HG03045 (cell line): Measurements from ENCODE around the gene APP.

ENCODE experiments used
- ATAC-seq: cut with Tn5 transposase; IDR thresholded peaks from one replicate; pipeline ENCODE4 v1.9.1; 2021; ENCODE audit warnings: mild to moderate bottlenecking, moderate library complexity; ENCODE audit not compliant: unreplicated experiment

Gene APP

DNA sequence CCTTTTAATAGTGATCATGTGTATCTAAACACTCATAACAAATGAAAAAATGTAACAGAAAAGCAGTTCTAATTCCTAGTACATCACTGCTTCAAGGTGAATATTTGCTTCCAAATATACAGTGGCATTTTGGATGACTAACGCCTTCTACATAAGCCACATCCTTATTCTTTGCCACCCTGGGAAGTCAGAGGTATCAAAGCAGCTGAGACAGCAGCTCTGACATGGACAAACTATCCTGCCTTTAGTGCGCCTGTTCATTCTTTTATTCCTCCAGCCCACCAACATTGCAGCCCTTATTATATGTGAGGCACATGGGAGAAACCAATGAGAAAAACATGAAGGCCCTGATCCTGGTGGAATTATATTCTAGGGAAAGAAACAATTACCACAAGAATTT, 183.0 kb downstream of the APP start:
- no peak for ATAC-seq

DNA sequence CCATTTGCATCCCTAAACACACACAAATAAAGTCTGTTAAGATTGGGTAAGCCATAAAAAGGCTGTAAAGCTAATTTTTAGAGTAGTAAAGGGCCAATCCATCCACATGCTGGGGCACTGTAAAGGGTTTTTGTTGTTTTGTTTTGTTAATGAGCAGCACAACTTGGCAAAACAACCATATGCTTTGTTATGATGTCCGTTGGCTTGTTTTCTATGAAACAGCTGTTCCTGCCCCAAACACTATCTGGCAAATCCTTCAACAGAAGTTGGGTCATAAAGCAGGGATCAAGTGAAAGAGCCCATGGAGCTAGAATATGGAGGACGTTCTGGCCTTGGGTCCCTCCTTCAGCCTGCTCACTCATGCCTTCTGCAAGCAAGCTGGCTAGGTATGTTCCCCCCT, 183.6 kb downstream of the APP start:
- no peak for ATAC-seq

DNA sequence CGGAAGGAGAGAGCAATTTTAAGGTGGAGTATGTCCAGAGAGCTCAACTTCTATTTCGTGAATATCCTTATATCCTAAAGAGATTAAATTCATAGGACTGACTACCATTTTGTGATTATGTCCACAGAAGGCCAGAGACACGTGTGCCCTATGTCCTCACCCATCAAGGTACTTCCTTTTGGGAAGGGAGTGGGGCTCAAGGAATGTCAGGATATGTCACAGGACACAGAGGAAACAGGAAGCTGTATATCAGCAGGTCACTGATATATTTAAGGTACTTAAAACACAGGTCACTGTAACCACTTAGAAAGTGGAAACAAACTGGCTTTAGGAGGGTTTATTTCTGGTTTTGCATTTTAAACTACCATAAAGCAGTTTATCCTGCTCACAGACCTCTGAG, 184.6 kb downstream of the APP start:
- no peak for ATAC-seq

DNA sequence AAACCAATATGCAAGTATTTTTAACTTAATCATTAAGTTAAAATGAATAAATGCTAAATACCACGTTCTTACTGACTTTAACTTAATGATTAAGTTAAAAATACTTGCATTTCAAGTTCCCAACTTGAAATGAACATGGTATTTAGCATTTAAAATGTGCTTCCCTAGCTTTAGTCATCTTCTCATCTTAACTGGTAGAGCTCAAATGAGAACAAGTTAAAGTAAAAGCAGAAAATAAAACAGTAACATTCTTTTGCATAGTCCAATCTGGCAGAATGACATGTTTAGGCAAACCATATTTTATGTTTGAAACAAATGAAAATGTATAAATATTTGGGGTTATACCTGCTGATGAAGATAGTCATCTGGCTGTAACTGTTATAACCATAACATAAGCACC, 186.0 kb downstream of the APP start:
- ATAC-seq: no peak

DNA sequence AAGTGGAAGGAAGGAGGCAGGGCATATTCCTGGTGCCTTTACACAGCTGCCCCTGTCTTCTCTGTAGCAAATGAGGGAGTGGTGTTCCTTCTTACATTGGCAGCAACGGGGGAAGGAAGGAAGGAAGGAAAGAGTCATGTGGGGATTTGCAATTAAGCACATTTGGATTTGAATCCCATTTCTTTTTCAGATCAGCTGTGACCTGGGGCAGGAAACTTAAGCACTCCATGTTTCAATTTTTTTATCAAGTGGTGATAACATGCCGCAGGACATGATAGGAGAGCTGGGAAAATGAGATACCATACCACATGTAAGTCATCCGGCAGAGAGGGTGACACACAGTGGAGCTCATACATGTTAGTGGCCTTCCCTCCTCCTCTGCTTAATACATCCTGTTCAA, 186.8 kb downstream of the APP start:
- no peak for ATAC-seq

DNA sequence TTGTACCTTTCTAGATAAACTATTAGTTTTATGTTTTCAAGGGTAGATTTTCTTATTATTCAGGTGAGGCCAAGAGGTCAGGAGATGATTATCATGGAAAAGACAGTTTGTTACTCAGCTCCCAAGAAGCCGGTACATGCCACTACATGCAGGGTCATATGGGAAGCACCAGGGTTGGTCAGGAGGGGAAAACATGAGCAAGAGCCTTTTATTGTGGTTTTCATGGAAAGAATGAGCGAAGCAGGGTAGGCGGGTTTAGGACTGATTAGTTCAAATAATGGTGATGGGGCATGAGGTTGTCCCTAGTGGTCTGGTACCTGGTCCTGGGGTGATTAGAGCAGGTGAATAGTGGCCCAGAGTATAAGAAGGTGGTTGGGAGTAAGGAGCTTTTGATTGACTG, 189.9 kb downstream of the APP start:
- no peak for ATAC-seq

DNA sequence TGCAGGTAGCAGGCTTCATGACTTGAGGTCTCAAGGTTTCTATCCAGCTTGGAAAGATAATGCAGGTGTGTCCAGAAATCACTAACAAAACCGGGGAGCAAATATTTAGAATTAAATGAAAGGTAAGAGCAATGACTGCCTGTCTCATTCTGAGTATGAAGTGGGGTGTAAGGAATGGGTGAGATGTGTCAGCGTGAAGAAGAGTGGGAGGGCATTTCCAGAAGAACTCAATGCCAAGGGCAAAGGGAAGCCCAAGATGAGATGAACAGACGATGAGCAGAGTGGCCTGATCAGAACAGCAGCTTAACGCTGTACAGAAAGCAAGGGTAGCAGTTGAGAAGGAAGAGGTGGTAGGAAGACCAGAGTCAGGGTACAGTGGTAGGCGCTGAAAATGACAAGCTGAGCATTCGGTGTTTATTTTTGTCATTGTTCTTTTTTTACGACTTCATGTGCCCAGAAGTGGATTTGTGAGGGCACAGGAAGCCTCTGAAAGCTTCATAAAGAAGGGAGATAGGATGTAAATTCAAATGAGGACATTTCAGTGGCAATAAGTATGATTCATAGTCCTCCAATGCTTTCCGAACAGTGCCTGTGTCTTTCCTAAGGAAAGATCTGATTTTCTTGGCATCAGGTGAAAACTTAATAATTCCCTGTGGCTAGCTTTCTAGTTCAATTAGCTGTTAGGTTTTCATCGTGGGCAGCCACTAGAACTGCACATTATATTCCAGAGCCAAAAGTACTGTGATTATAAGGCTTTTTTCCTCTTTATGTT, 190.5 kb downstream of the APP start:
- ATAC-seq: no peak

DNA sequence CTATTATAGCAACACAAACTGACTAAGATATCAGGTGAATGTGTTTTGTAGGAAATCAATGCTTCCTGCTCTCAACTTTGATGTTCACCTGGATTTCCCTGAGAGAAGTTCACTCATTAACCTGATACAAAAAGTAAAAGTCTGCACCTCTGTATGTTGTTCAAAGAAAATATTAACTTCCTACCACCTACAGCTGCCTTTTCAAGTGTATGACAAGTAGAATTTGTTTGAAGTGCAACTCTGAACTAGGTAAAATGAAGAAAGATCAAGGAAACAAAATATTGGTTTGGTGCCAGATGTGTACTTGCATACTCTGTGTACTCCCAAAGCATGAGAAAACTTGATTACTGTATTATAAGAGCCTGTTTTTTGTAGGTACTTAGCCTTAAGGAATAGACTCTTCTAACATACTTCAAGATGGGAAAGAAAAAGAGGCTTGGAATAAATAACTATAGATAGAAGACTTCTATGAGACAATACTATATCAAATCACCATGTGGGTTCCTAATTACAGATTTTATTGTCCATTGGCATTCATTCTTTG, 193.4 kb downstream of the APP start:
- ATAC-seq: no peak

DNA sequence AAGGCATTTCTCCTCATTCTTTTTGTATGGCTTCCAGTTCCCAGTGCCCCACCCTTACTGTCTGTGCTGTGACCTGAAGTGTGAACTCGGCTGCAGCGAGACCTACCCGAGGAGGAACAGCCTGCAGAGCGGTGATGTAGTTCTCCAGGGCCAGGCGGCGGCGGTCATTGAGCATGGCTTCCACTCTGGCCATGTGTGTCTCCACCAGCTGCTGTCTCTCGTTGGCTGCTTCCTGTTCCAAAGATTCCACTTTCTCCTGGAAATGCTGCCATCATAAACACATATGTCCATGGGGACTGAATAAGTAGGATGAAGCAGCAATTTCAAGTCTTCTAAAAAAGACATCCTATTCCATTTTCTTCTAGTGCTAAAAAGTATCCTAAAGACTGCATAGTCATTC, 195.6 kb downstream of the APP start:
- no peak for ATAC-seq

DNA sequence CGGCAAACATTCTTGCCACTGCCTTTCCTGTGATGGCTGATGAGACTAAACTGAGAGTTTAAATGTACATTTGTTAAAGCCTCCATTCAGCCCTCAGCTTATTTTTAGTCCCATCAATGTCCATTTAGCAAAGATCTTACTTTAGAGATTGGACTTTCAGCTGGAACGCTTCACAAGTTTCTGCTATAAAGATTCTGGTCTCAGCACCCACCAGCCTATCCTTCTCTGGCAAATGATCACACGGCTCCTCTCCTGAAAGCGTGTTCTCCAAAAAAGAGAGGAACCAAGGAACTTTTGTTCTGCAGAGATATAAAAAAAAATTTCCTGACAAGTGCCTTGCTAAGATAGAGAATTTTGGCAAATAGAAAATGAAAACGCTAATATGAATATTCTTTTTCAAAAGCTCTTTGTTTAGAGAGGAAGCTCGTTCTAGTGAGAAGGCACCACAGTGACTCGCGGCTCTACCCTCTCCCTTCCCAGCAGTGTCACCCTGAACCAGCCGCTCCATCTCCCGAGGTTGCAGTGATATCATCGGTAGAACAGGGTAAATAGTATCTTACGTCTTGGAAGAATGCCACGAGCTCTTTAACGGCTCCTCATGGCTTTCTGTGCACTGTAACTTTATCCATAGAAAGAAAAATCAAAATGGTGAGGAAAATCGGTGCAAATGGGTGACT, 200.2 kb downstream of the APP start:
- no peak for ATAC-seq

DNA sequence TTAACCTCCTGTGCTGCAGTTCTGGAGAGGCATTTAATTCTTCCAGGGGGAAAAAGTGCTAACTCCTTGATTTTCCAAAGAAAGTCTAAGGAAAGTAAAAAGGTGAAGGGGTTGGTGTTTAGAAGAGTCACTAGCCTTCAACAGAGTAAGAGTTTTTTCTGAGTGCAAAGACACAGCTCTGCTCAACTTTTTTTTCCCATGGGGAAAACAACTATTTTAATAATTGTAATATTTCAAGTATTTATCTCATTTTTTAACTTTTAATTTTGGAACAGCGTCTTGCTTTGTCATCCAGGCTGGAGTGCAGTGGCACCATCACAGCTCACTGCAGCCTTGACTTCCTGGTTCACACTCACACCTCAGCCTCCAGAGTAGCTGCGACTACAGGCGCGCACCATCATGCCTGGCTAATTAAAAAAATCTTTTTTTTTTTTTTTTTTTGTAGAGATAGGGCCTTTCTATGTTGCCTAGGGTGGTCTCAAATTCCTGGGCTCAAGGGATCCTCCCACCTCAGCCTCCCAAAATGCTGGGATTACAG, 202.6 kb downstream of the APP start:
- ATAC-seq: peak; percentile 35

DNA sequence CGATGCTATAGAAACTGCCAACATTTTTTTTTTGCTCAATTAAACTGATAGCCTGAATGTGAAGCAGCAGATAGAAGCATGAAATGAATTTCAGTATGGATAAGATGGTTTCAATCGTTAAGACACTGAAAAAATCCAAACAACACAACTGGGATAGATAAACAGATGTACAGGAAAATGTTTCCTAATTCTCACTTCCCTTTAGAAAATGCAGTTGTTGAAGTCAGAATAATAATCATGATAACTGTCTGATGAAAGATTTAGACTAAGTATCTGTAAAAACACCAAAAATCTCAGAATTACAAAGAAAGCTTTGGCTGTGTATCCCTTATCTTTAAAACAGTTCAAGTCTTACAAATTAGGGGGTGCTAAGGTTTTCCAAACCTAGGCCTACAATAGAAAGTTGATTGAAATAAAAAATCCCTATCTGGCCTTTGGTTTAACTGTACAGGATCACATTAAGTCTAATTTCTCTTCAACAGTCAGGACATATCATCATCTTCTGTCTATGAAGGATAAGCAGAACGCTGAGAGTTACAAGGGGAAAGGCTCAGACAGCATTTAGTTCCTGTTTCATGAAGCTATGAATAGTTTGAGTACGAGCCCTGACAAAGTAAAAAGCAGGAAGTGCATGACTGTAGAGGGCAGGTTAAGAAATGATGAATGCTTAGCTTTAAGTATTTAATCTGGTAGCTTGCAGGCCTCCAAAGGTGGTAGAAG, 203.2 kb downstream of the APP start:
- peak; percentile 97 for ATAC-seq

DNA sequence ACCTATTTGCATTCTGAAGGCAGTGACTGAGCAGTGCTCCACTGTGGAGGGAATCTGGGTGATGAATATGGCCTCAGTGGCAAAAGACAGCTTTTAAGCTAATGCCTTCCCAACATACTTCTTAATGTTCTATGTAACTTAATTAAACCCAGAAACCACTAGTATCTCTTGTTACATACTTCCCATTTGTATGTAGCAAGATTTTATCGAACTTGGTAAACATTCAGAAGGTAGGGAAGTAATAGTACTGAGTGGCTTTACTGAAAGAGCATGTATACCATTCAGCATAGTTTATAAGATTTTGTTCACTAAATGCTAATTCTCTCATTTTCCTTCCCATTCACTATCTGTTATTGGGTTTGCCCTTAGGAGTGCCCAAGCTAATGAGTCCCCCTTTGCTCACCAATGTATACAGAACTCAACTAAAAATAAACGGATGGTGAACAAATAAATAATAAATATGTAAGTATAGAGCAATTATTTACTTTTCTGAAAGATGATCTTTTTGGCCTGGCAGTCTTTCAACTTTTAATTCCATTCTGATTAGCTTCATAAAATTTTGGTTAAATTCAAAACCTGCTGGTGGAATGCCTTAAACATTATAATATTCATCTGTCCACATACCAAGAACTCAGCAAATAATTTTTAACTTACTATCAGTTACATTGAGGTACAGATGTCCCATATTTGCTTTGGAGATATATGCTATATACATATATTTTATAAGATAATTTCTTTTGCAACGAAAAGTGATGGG, 204.4 kb downstream of the APP start:
- ATAC-seq: no peak

DNA sequence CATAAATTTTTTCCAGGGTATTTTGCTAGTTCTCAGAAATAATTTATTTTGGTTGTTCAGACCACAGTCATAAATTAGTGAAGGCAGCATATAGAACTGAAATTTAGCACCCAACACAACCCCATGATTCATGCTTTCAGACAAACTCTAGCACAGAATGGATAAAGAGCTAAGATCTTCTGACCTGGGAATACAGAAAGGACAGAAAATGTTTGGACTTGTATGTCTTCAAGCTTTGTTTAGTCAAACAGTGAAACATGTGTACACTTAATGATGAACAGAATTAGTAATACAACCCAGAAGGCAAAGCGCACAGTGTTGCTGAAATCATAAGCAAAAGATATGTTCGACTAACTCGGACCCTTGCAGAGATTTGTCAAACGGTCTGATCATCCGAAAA, 205.6 kb downstream of the APP start:
- no peak for ATAC-seq

DNA sequence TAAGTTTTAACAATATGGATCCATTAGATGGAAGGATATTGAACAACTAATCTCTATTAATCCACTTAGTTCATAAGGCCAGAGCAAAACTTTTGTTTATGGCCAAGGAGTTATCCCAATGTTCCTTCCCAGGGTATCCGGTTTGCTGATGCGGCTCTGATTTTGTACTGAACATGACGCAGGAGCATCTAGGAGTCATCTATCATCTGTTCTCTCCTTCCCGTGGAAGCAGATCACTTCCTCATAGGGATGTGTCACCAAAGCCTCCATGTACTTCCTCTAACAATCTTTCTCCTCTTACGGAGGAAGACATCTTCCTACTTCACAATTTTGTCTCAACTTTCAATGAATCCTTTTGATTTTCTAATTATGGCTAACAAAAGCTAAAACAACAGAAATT, 206.6 kb downstream of the APP start:
- ATAC-seq: no peak

DNA sequence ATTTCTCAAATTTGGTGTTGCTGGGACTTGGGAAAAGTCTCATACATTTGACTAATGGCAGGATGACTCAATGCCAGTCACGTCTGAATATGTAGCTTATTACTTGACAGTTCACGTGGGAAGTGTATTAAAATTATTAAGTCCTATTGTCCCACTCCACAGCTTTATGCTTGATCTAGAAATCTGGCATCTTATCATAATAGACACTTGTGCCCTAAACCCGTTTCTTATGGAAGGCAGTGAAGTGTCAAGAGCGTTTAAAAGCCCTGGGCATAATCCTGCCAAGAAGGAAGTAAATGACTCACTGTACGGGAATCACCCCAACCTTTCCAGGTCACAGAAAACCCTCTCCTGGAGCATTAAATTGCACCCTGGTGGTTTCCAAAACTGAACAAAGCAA, 207.4 kb downstream of the APP start:
- ATAC-seq: no peak

DNA sequence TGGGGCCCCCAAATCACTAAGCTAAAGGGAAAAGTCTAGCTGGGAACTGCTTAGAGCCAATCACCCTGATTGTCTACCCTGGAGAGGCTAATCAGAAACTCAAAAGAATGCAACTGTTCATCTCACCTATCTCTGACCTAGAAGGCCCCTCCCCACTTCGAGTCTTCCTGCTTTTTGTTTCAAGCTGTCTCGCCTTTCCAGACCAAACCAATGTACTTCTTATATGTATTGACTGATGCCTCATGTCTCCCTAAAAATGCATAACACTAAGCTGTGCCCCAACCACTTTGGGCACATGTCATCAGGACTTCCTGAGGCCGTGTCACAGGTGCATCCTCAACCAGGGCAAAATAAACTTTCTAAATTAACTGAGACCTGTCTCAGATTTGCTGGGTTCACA, 209.5 kb downstream of the APP start:
- no peak for ATAC-seq

DNA sequence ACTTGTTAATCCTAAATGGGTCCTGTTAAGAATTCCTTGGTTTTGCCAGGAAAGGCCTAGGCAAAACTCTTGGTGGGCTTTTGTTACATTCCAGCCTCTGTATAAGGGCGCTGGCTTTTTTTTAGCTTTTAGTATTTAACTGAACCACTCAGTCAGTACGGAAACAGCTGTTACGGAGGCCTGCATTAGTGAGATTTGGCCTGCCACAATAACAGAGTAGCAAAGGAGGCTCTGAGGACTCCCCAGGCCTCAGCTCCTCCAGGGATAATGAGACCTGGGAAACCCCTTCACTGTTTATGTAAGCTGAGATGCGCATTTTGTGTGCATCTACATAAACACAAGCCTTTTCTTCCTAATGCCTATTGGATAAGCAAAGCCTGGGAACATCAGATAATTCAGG, 210.2 kb downstream of the APP start:
- no peak for ATAC-seq

DNA sequence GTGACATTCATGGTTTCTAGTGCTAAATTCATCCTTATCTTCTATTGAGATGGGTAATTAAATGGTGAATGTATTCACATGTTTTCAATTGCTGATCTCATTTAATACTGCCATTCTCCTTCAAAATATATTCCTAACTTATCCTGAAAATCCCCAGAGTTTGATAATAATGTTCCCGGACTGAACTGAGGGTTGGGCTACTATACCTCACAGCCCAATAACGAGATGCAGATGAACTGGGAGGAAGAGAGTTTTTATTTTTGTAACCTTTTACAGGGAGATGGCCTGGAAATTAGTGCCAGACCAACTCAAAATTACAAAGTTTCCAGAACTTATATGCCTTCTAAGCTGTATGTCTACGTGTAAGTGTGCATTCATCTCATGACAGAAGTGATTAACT, 210.8 kb downstream of the APP start:
- no peak for ATAC-seq

DNA sequence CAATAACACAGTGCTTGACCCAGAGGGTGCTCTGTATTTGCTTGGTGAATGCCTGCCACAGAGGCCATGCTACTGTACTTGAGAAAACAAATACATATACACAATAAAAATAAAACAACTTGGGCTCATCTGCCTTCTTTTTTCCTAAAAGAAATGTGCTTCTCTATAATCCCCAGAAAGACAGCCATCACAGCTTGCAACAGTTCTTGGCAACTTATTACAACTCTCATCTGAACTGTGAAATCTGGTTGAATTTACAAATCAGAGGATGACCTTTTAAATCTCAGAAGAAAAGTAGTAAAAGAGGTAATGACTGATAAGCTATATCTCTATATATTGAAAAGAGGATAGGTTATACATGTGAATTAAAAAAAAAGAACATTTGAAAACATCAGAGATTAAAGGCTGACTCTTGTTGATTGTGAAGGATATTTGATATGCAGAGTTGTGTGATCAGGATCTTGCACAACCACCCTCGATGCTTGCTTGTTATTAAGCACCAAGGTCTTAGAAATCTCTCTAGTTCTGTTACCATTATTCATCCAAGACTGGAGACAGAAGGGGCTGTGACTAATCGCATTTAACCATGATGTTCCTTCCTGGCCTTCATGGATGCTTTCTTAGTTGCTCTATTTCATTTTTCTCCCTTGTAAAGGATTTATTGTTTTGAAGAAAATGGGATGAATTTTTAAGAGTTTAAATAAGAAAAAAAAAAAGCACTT, 213.4 kb downstream of the APP start:
- ATAC-seq: no peak
